K562 (cell line): ENCODE data around the gene SLC4A5. TPM values are rescaled to one million over a fixed set of nuclear protein-coding genes. Genes with fewer than 3 reads are reported as not detected.
A peak's percentile ranks its signal among the peaks of the same experiment; 100 is the strongest.

Experiments
- ATAC-seq: fragments of 200-7000 bp; cut with Tn5 transposase; 3 replicates; pipeline ENCODE4 v1.9.1; 2020; ENCODE audit warnings: moderate library complexity
- BruUV-seq: library from RNA; stranded (reverse); fragments of 400-500 nt; replicated peaks from 2 replicates; lab custom pipeline; 2021; lab: Mats Ljungman, UMichigan
- CTCF ChIA-PET: fragments of 300-600 bp; formaldehyde crosslinking; extraction: SDS; loops from one replicate; lab custom pipeline; 2021; ENCODE audit warnings: low intra/inter-chr PET ratio; lab: Yijun Ruan, JAX
- POLR2A ChIA-PET: fragments of 300-600, 350-650 bp; sonication (Branson Sonifier 250); formaldehyde crosslinking; extraction: SDS; loops from one replicate; lab custom pipeline; 2021; ENCODE audit warnings: antibody characterized with exemption, inconsistent platforms; lab: Yijun Ruan, JAX
- DNase-seq, 4 experiments: peaks; one replicate each; pipeline versions ENCODE4 v3.0.0 to v3.0.0-alpha.2; 2011 to 2018; ENCODE audit warnings: low spot score in 3 of 4, mixed read lengths in 3 of 4; ENCODE audit errors: extremely low read depth in 1 of 4
- FAIRE-seq: peaks from 2 replicates; lab custom pipeline; 2011; peaks lifted over from hg19 to GRCh38; lab: Jason Lieb, UNC
- H2AFZ ChIP-seq: 2 replicates; pipeline ENCODE4 v1.6.0; 2011; ENCODE audit warnings: low read depth, low read length, control low read depth, inconsistent platforms
- H3K27ac ChIP-seq: fragments of 200-600 bp; 3 replicates; pipeline ENCODE4 v1.8.0; 2011; ENCODE audit warnings: low read depth, mild to moderate bottlenecking, control low read depth, inconsistent platforms, low read length, moderate library complexity, mixed read lengths; ENCODE audit errors: extremely low read depth
- H3K27me3 ChIP-seq, 2 experiments: fragments of 300-600 bp in 1 of 2; 2 replicates in 1 of 2; 3 replicates in 1 of 2; pipeline versions ENCODE4 v1.6.0 to v1.8.0; 2011; ENCODE audit warnings: inconsistent platforms in 2 of 2, low read length in 2 of 2, mild to moderate bottlenecking in 1 of 2, mixed read lengths in 1 of 2, moderate library complexity in 1 of 2; ENCODE audit not compliant: control insufficient read depth in 2 of 2, insufficient read depth in 2 of 2
- H3K36me3 ChIP-seq: fragments of 300-600 bp; 3 replicates; pipeline ENCODE4 v1.8.0; 2011; ENCODE audit warnings: mild to moderate bottlenecking, low read length, inconsistent platforms; ENCODE audit not compliant: control insufficient read depth, insufficient read depth
- H3K4me1 ChIP-seq, 2 experiments: fragments of 200-600 bp in 1 of 2; replicated peaks in 1 of 2; 2 replicates in 1 of 2; 3 replicates in 1 of 2; pipeline versions ENCODE4 v1.5.1 to v1.8.0; 2011; ENCODE audit warnings: inconsistent platforms in 2 of 2, low read length in 2 of 2, mild to moderate bottlenecking in 1 of 2, mixed read lengths in 1 of 2, moderate library complexity in 1 of 2; ENCODE audit not compliant: control insufficient read depth in 2 of 2, insufficient read depth in 2 of 2
- H3K4me2 ChIP-seq: 2 replicates; pipeline ENCODE4 v1.6.1; 2011; ENCODE audit warnings: low read length, control low read depth, inconsistent platforms, mixed read lengths; ENCODE audit not compliant: insufficient read depth
- H3K4me3 ChIP-seq: fragments of 200-600 bp; sonication (generic), shearing (Covaris generic); 2 replicates; pipeline ENCODE4 v1.5.1; 2016; ENCODE audit warnings: control low read depth, inconsistent platforms
- H3K79me2 ChIP-seq: fragments of 200-600 bp; 3 replicates; pipeline ENCODE4 v1.8.0; 2011; ENCODE audit warnings: low read length, inconsistent platforms; ENCODE audit not compliant: control insufficient read depth, insufficient read depth
- H3K9ac ChIP-seq, 2 experiments: 2 replicates each; pipeline versions ENCODE4 v1.6.0 to v1.6.1; 2011; ENCODE audit warnings: low read depth in 2 of 2, low read length in 2 of 2, control low read depth in 1 of 2, inconsistent platforms in 1 of 2, mild to moderate bottlenecking in 1 of 2, mixed read lengths in 1 of 2; ENCODE audit not compliant: insufficient read depth in 1 of 2
- H3K9me1 ChIP-seq: one replicate; pipeline ENCODE4 v1.6.0; 2011; ENCODE audit warnings: inconsistent platforms, mild to moderate bottlenecking, low read length, moderate library complexity; ENCODE audit not compliant: control insufficient read depth, insufficient read depth
- H3K9me3 ChIP-seq: replicated peaks from 2 replicates; pipeline ENCODE4 v1.5.1; 2011; ENCODE audit warnings: low read depth, low read length, inconsistent platforms; ENCODE audit not compliant: control insufficient read depth, insufficient read depth
- H4K20me1 ChIP-seq: replicated peaks from 2 replicates; pipeline ENCODE4 v1.6.1; 2011; ENCODE audit warnings: low read length, inconsistent platforms, mixed read lengths; ENCODE audit not compliant: control insufficient read depth, insufficient read depth
- KLF16 ChIP-seq: IDR thresholded peaks from 2 replicates; pipeline ENCODE4 v1.6.1; 2016; ENCODE audit warnings: antibody characterized with exemption
- NRF1 ChIP-seq, 2 experiments: fragments of 450-650 bp; IDR thresholded peaks in 1 of 2; conservative IDR thresholded peaks in 1 of 2; 2 replicates each; pipeline ENCODE4 v1.6.1; 2014; ENCODE audit warnings: mild to moderate bottlenecking in 2 of 2
- WHSC1 ChIP-seq: IDR thresholded peaks from one replicate; pipeline ENCODE4 v1.6.1; 2012; ENCODE audit warnings: low read length, control low read depth, inconsistent platforms
- ZNF253 ChIP-seq: fragments of 250-450 bp; sonication (Bioruptor Pico); conservative IDR thresholded peaks from 2 replicates; pipeline ENCODE4 v1.6.1; 2021; ENCODE audit warnings: mild to moderate bottlenecking
- ZNF609 ChIP-seq: sonication (generic); formaldehyde crosslinking; IDR thresholded peaks from 2 replicates; pipeline ENCODE4 v1.8.1; 2023; ENCODE audit warnings: missing genetic modification reagents, mild to moderate bottlenecking, borderline replicate concordance
- WGBS: fragments of 100-300 bp; shearing (Covaris generic); methylation state at CpG from one replicate; pipeline ENCODE4 v1.1.6; 2016; ENCODE audit warnings: low coverage, mixed read lengths; ENCODE audit not compliant: insufficient coverage; ENCODE audit errors: missing lambda C conversion rate; 5-methylcytosine and 5-hydroxymethylcytosine counted together
- in situ Hi-C: fragments of 300-500 bp; cut with MboI; formaldehyde crosslinking; loops from 4 replicates; pipeline ENCODE4 v1.15.0; 2018; ENCODE audit warnings: inconsistent platforms, mixed read lengths
- intact Hi-C: fragments of 100-400 bp; cut with micrococcal nuclease; formaldehyde crosslinking; loops from 2 replicates; pipeline ENCODE4 v1.14.2; 2022
- polyA plus RNA-seq, 8 experiments: library from polyadenylated mRNA; depleted of rRNA in 4 of 8; stranded (reverse) in 5 of 8; unstranded in 3 of 8; fragments of >200 nt; fragmentation: Nextera tagmentation in 2 of 8; fragmentation: Illumina TruSeq in 1 of 8; extraction: Ambion mirVana in 2 of 8; extraction: Trizol in 1 of 8; gene quantifications; 2 replicates each; pipeline versions ENCODE4 v1.2.1 to v1.2.3, GENCODE V29; 2011 to 2014; ENCODE audit warnings: inconsistent platforms in 1 of 8, missing spikeins in 1 of 8
- total RNA-seq, 7 experiments: library from RNA; depleted of rRNA in 6 of 7; stranded (reverse); fragments of >200 nt in 6 of 7; fragmentation: Illumina TruSeq in 2 of 7; extraction: Trizol in 2 of 7; gene quantifications; 2 replicates each; pipeline versions ENCODE4 v1.2.1 to v1.2.3, GENCODE V29; 2011 to 2021; ENCODE audit warnings: low replicate concordance in 1 of 7

SLC4A5 gene
- total and polyA plus RNA-seq, 9 of the 15 experiments (the other 6 are each of a cell fraction or from before 2014, with no cell fraction given) = 0.03 to 0.77 (median 0.14) TPM; not detected in 1

- no peak for TF ChIP-seq ZNF609 (CRISPR knock-in tag)
- peak in 1 of 2 experiments; percentile 44; a peak in 3 of 4 replicates for TF ChIP-seq NRF1 (conservative IDR thresholded peaks at IDR 0.05 in 1 of 2, IDR thresholded peaks at IDR 0.05 in 1 of 2)
These were observed 36.9 kb upstream of the SLC4A5 start, which contains the start of gene DCTN1 (continued) for GRCh38 chr2:74379851-74380789.

GRCh38 chr2:74378007-74378406 lies 34.8 kb upstream of the SLC4A5 start:
- intact Hi-C loops = no loop called here
- WGBS = 81% methylated on average over 10 of the region's 10 CpGs
- peaks cover 12% of the 10 kb centered on the region; the same call in 2 of the 3 replicates for H3K36me3 ChIP-seq

More at GRCh38 chr2:74378007-74378406, 34.8 kb upstream of the SLC4A5 start:
- FAIRE-seq (no peak), ATAC-seq (no peak), DNase-seq (no peak)
- Histone ChIP-seq H3K4me2 (no peak overlapping the region), H3K9ac (no peak overlapping the region), H2AFZ (no peak overlapping the region), H3K27me3 (no peaks in the 10 kb centered on the region), H3K9me1 (no peaks in the 10 kb centered on the region), H3K27ac (no peak overlapping the region), H3K9me3 (no peaks in the 10 kb centered on the region), H3K4me1 (peaks cover 11 to 18% of the 10 kb centered on the region in 2 experiments; a peak in 4 of 5 replicates), H3K79me2 (peaks cover 10% of the 10 kb centered on the region; the same call in 2 of the 3 replicates), H4K20me1 (no peaks in the 10 kb centered on the region; the same call in none of the 2 replicates), H3K4me3 (no peak overlapping the region)
- POLR2A ChIA-PET = no interaction called here
- no TSS peak for BruUV-seq
- CTCF ChIA-PET = no interaction called here
- in situ Hi-C loops = no loop called here
- TF ChIP-seq WHSC1 (no peak), ZNF253 (CRISPR knock-in tag) (no peak), KLF16 (no peak)
